HG03280 (cell line): ENCODE results near the gene IPO5.

Source experiments
- ATAC-seq: cut with Tn5 transposase; IDR thresholded peaks from one replicate; pipeline ENCODE4 v1.9.1; 2021; ENCODE audit warnings: mild to moderate bottlenecking, moderate library complexity; ENCODE audit not compliant: unreplicated experiment

IPO5 gene

GRCh38 chr13:98054301-98054700 lies 100.8 kb downstream of the IPO5 start:
- ATAC-seq, result no peak

- no peak for ATAC-seq
Observed at GRCh38 chr13:98055623-98056022, 102.1 kb downstream of the IPO5 start.

- ATAC-seq, result no peak
Observed at GRCh38 chr13:98056839-98057410, 103.5 kb downstream of the IPO5 start.

GRCh38 chr13:98059276-98059675 lies 105.8 kb downstream of the IPO5 start:
- ATAC-seq, result no peak

GRCh38 chr13:98060282-98060681 lies 106.8 kb downstream of the IPO5 start:
- no peak for ATAC-seq

- ATAC-seq, result no peak
Observed at GRCh38 chr13:98065468-98065867, 112.0 kb downstream of the IPO5 start.

GRCh38 chr13:98066636-98067035 lies 113.2 kb downstream of the IPO5 start:
- no peak for ATAC-seq

GRCh38 chr13:98068521-98068920 lies 115.0 kb downstream of the IPO5 start:
- no peak for ATAC-seq

- ATAC-seq, result no peak
Observed at GRCh38 chr13:98069985-98070384, 116.5 kb downstream of the IPO5 start.

GRCh38 chr13:98071316-98071715 lies 117.8 kb downstream of the IPO5 start:
- no peak for ATAC-seq

GRCh38 chr13:98072476-98072875 lies 119.0 kb downstream of the IPO5 start:
- no peak for ATAC-seq
